Measurements from ENCODE around the gene MXI1. TPM values are rescaled to one million over a fixed set of nuclear protein-coding genes. Genes with fewer than 3 reads are reported as not detected.

MXI1 gene
- total RNA-seq, 3 donors from 2014 or later (not counting 1 experiment from before 2014, with no cell fraction given) = 11.2 to 14.1 (median 13.6) TPM

- peaks cover 61 to 81% of the 10 kb centered on the region in 2 donors for H3K27me3 Mint-ChIP-seq (ENCODE audit: low read depth in 2 of 2)
- Histone ChIP-seq H3K27me3 (ENCODE audit: control insufficient read depth, insufficient read depth, low read length) (peaks cover 52% of the 10 kb centered on the region), H3K27ac (ENCODE audit: low read length) (no peak overlapping the region), H3K4me1 (ENCODE audit: control insufficient read depth, insufficient read depth, low read length) (peaks cover 6% of the 10 kb centered on the region), H3K9me3 (ENCODE audit: control insufficient read depth, insufficient read depth, low read length) (no peaks in the 10 kb centered on the region), H3K36me3 (ENCODE audit: control insufficient read depth, insufficient read depth, low read length) (no peaks in the 10 kb centered on the region), H3K4me3 (ENCODE audit: low read length) (no peak overlapping the region)
- H3K4me3 Mint-ChIP-seq = no peak overlapping the region
- no peaks in the 10 kb centered on the region for H3K9me3 Mint-ChIP-seq
- no peak overlapping the region for H3K27ac Mint-ChIP-seq
- no peak for TF ChIP-seq CTCF (IDR thresholded peaks at IDR 0.05)
- DNase-seq = no peak
- ATAC-seq = no peak
- H3K36me3 Mint-ChIP-seq = no peaks in the 10 kb centered on the region
- H3K4me1 Mint-ChIP-seq = peaks cover 0 to 15% of the 10 kb centered on the region in 2 donors
- 15% methylated on average over 1 of the region's 1 CpG for WGBS (ENCODE audit: insufficient coverage)
- intact Hi-C loops (cut with micrococcal nuclease) = no loop called here
Measured at GRCh38 chr10:110169586-110169985, 37.8 kb upstream of the MXI1 start.

- Histone ChIP-seq H3K27me3 (ENCODE audit: control insufficient read depth, insufficient read depth, low read length) (peaks cover 50% of the 10 kb centered on the region), H3K9me3 (ENCODE audit: control insufficient read depth, insufficient read depth, low read length) (no peaks in the 10 kb centered on the region), H3K27ac (ENCODE audit: low read length) (no peak overlapping the region), H3K36me3 (ENCODE audit: control insufficient read depth, insufficient read depth, low read length) (no peaks in the 10 kb centered on the region), H3K4me1 (ENCODE audit: control insufficient read depth, insufficient read depth, low read length) (peaks cover 6% of the 10 kb centered on the region), H3K4me3 (ENCODE audit: low read length) (no peak overlapping the region)
- Mint-ChIP-seq H3K4me1 (peaks cover 0 to 15% of the 10 kb centered on the region in 2 donors), H3K9me3 (no peaks in the 10 kb centered on the region), H3K27me3 (ENCODE audit: low read depth in 2 of 2) (peaks cover 69 to 83% of the 10 kb centered on the region in 2 donors), H3K27ac (no peak overlapping the region), H3K4me3 (no peak overlapping the region), H3K36me3 (no peaks in the 10 kb centered on the region)
- no peak for TF ChIP-seq CTCF (IDR thresholded peaks at IDR 0.05)
- ATAC-seq = peak in 1 of 3 donors; percentile 26
- 10% methylated on average over 11 of the region's 13 CpGs for WGBS (ENCODE audit: insufficient coverage)
- no peak for DNase-seq
- intact Hi-C loops (cut with micrococcal nuclease) = no loop called here
Measured at GRCh38 chr10:110170142-110170971, 37.0 kb upstream of the MXI1 start.

DNA sequence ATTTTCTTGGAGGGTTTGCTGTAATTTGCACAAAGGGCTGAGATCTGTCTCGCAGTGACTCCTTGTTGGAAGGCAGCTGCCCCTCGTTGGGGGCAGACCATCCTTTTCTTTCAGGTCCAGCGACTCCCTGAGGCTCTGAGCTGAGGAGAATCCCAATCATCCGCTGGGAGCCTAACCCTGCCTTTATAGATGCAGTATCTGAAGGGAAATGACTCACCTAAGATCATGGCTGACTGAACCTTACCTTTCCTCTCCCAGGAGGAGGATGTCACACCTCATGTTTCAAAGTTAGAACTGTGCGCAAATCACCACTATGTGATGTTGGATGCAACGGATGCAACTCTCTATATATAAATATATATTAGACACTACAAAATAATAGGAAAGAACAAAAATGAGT, 36.4 kb upstream of the MXI1 start:
- no peak overlapping the region for H3K27ac ChIP-seq (ENCODE audit: low read length)
- no peak for TF ChIP-seq CTCF (IDR thresholded peaks at IDR 0.05)
- Mint-ChIP-seq H3K4me3 (no peak overlapping the region), H3K4me1 (peaks cover 0 to 15% of the 10 kb centered on the region in 2 donors), H3K9me3 (no peaks in the 10 kb centered on the region), H3K36me3 (no peaks in the 10 kb centered on the region), H3K27me3 (ENCODE audit: low read depth in 2 of 2) (peaks cover 70 to 83% of the 10 kb centered on the region in 2 donors), H3K27ac (no peak overlapping the region)
- no peak for DNase-seq
- H3K27me3 ChIP-seq (ENCODE audit: control insufficient read depth, insufficient read depth, low read length) = peaks cover 47% of the 10 kb centered on the region
- H3K4me1 ChIP-seq (ENCODE audit: control insufficient read depth, insufficient read depth, low read length) = peaks cover 6% of the 10 kb centered on the region
- 24% methylated on average over 4 of the region's 6 CpGs for WGBS (ENCODE audit: insufficient coverage)
- H3K9me3 ChIP-seq (ENCODE audit: control insufficient read depth, insufficient read depth, low read length) = no peaks in the 10 kb centered on the region
- no peak for ATAC-seq
- no peaks in the 10 kb centered on the region for H3K36me3 ChIP-seq (ENCODE audit: control insufficient read depth, insufficient read depth, low read length)
- H3K4me3 ChIP-seq (ENCODE audit: low read length) = no peak overlapping the region
- intact Hi-C loops (cut with micrococcal nuclease) = no loop called here

Data from natural killer cell (primary cell).